Mesothelial cell of epicardium (in vitro differentiated cells): ENCODE measurements around the gene RNF14. TPM values are rescaled to one million over a fixed set of nuclear protein-coding genes. Genes with fewer than 3 reads are reported as not detected.

Experiments
- DNase-seq, 2 experiments: peaks; one replicate each; pipeline ENCODE4 v3.0.0; 2021; ENCODE audit warnings: low spot score in 2 of 2; ENCODE audit not compliant: unreplicated experiment in 2 of 2
- H3K27ac Mint-ChIP-seq: 2 replicates; pipeline ENCODE4 v1.8.0; 2021; ENCODE audit warnings: mixed read lengths
- H3K27me3 Mint-ChIP-seq: 2 replicates; pipeline ENCODE4 v1.8.0; 2021; ENCODE audit warnings: low read depth, mixed read lengths
- H3K36me3 Mint-ChIP-seq: 2 replicates; pipeline ENCODE4 v1.8.0; 2021; ENCODE audit warnings: mixed read lengths
- H3K4me1 Mint-ChIP-seq: 2 replicates; pipeline ENCODE4 v1.8.0; 2021; ENCODE audit warnings: mixed read lengths
- H3K4me3 Mint-ChIP-seq: 2 replicates; pipeline ENCODE4 v1.8.0; 2021; ENCODE audit warnings: mild to moderate bottlenecking, moderate library complexity, mixed read lengths
- H3K9me3 Mint-ChIP-seq: 2 replicates; pipeline ENCODE4 v1.8.0; 2021; ENCODE audit warnings: mixed read lengths
- total RNA-seq: library from RNA; stranded (reverse); gene quantifications from 3 replicates; pipeline ENCODE4 v1.2.1, GENCODE V29; 2021
- TF ChIP-seq, protein P1 (sequence below): fragments of 200-600 bp; sonication (generic); IDR thresholded peaks from one replicate; pipeline ENCODE4 v1.5.0; 2021; ENCODE audit warnings: antibody characterized with exemption; ENCODE audit not compliant: unreplicated experiment

Gene RNF14
- total RNA-seq, 1 donor from 2014 or later, result 34.0 TPM

DNA sequence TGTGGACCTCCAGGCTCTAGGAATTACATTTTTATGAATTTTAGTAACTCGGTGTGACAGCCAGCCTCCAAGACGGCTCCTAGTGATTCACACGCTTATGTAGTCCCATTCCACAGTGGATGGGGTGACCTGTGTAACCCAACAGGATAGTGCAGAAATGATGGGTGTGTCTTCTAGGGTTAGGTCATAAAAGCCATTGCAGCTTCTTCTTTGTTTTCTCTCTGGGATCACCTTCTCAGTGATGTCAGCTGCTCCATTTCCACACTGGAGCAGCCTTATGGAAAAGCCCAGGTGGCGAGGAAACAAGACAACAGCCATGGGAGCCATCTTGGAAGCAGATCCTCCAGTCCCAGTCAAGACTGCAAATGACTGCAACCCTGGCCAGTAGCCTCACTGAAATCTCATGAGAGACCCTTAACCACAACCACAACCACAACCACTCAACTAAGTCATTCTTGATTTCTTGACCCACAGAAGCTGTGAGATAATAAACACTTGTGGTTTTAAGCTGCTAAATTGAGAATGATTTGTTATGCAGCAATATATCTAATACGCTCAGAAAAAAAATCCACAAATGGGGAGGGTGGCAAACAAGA is 49.0 kb downstream of the RNF14 start:
- Mint-ChIP-seq H3K4me3 (no peak overlapping the region), H3K36me3 (peaks cover 4% of the 10 kb centered on the region), H3K4me1 (peaks cover 8% of the 10 kb centered on the region), H3K27me3 (peaks cover 5% of the 10 kb centered on the region), H3K27ac (no peak overlapping the region), H3K9me3 (peaks cover 6% of the 10 kb centered on the region)
- DNase-seq, result no peak
- TF ChIP-seq, protein P1, sequence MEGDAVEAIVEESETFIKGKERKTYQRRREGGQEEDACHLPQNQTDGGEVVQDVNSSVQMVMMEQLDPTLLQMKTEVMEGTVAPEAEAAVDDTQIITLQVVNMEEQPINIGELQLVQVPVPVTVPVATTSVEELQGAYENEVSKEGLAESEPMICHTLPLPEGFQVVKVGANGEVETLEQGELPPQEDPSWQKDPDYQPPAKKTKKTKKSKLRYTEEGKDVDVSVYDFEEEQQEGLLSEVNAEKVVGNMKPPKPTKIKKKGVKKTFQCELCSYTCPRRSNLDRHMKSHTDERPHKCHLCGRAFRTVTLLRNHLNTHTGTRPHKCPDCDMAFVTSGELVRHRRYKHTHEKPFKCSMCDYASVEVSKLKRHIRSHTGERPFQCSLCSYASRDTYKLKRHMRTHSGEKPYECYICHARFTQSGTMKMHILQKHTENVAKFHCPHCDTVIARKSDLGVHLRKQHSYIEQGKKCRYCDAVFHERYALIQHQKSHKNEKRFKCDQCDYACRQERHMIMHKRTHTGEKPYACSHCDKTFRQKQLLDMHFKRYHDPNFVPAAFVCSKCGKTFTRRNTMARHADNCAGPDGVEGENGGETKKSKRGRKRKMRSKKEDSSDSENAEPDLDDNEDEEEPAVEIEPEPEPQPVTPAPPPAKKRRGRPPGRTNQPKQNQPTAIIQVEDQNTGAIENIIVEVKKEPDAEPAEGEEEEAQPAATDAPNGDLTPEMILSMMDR, result no peak

DNA sequence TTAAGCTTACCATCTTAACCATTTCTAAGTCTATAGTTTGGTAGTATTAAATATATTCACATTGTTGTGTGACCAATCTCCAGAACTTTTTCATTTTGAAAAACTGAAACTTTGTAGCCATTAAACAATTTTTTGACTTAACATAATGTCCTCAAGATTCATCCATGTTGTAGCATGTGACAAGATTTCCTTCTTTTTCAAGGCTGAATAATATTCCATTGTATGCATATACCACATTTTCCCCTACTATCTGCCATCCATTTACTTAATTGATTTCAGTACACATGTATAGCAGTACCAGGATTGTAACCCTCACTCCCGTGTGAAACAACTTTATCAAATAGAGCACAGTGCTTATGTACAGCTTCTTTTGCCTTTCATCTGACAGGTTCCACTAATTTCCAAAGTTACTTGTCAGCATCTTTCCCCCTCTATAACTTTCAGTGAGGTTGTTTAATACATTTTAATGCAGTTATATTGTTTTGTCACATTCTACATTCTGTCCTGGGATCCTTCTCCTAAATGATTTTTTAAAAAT is 51.3 kb downstream of the RNF14 start:
- TF ChIP-seq, protein P1, result no peak
- Mint-ChIP-seq H3K9me3 (peaks cover 6% of the 10 kb centered on the region), H3K27ac (no peak overlapping the region), H3K4me1 (peaks cover 9% of the 10 kb centered on the region), H3K4me3 (no peak overlapping the region), H3K36me3 (peaks cover 4% of the 10 kb centered on the region), H3K27me3 (peaks cover 5% of the 10 kb centered on the region)
- DNase-seq, result no peak

DNA sequence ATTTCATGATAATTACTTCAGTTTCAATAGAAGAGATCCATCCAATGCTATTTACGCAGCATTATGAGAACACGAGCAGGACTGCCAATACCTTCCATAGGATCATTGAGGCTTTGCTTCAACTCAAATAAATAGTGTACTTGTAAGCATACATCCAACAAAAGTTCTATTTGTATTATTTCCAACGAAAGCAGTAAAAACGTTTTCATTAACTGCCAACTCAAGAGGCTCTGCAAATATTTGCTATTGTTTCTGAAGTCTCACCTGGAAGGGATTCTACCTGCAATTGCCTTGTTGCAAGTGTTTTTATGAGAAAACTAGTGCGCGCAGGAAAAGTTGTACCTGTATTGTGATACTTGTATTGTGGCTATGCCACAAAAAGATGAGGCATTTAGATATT is 54.9 kb downstream of the RNF14 start:
- TF ChIP-seq, protein P1, result no peak
- DNase-seq, result no peak
- peaks cover 11% of the 10 kb centered on the region for H3K4me1 Mint-ChIP-seq
- H3K4me3 Mint-ChIP-seq, result no peak overlapping the region
- H3K27ac Mint-ChIP-seq, result no peak overlapping the region
- peaks cover 6% of the 10 kb centered on the region for H3K9me3 Mint-ChIP-seq
- peaks cover 4% of the 10 kb centered on the region for H3K36me3 Mint-ChIP-seq
- peaks cover 4% of the 10 kb centered on the region for H3K27me3 Mint-ChIP-seq

DNA sequence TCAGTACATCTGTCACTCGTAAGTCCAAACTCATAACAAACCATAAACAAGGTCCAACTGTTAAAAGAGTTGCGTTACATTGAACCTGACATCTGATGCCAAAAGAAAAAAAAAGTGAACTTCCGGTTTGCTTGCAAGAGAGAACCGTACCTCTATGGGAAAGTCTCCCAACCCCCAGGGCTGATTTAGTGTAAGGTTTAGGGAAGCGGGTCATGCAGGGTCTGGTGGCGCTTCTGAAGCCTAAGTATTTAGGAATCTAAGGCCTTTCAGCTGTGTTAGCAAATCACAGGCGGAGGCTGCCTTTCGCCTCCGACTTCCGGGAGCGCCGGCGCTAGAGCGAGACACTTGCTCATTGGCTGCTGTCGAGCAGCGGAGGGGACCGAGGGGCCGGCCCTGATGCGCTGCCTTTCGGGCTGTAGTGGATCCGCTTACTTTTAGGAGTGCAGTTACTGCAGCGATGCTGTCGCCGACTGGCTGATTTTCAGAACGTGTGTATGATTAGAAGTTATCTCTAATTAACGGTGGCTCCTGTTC is 55.9 kb downstream of the RNF14 start:
- DNase-seq, result peak; percentile 64 to 84
- Mint-ChIP-seq H3K36me3 (peaks cover 4% of the 10 kb centered on the region), H3K4me1 (peaks cover 11% of the 10 kb centered on the region), H3K27me3 (peaks cover 4% of the 10 kb centered on the region), H3K27ac (peak overlapping the region; percentile 92), H3K9me3 (peaks cover 6% of the 10 kb centered on the region), H3K4me3 (peak overlapping the region; percentile 77)
- TF ChIP-seq, protein P1, result no peak

DNA sequence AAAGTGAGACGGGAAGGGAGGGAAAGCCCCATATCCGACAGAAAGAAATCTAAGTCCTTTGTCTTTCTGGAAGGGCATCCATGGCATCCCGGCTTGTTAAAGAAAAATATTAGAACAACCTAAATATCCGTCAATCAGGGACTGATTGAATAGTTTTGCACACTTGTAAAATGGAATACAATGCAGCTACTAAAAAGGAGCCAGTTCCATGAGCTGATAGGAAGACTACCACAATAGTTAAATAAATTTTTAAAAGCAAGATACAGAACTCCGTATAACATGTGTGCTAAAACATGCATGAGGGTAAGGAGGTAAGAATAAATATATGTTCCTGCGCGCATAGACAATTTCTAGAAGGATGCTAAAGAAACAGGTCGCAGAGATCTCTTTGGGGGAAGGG is 56.7 kb downstream of the RNF14 start:
- no peaks in the 10 kb centered on the region for H3K9me3 Mint-ChIP-seq
- peak overlapping the region; percentile 77 for H3K4me3 Mint-ChIP-seq
- TF ChIP-seq, protein P1, result no peak
- H3K27me3 Mint-ChIP-seq, result peaks cover 7% of the 10 kb centered on the region
- DNase-seq, result no peak
- no peaks in the 10 kb centered on the region for H3K36me3 Mint-ChIP-seq
- no peak overlapping the region for H3K27ac Mint-ChIP-seq
- peaks cover 11% of the 10 kb centered on the region for H3K4me1 Mint-ChIP-seq
